Kidney epithelial cell (primary cell): ENCODE measurements around the gene PPP6R1. TPM values are rescaled to one million over a fixed set of nuclear protein-coding genes. Genes with fewer than 3 reads are reported as not detected.

Experiments
- DNase-seq: peaks from one replicate; pipeline ENCODE4 v3.0.0-alpha.2; 2010; ENCODE audit warnings: low read depth
- H3K27me3 ChIP-seq: 2 replicates; pipeline ENCODE4 v1.6.0; 2011; ENCODE audit warnings: low read length; ENCODE audit not compliant: control insufficient read depth, insufficient read depth
- H3K36me3 ChIP-seq: 2 replicates; pipeline ENCODE4 v1.5.1; 2011; ENCODE audit warnings: low read length; ENCODE audit not compliant: control insufficient read depth, insufficient read depth
- H3K4me3 ChIP-seq: 2 replicates; pipeline ENCODE4 v1.5.1; 2011; ENCODE audit warnings: low read depth, mild to moderate bottlenecking, control low read depth, low read length
- CTCF ChIP-seq: IDR thresholded peaks from 2 replicates; pipeline ENCODE4 v1.5.1; 2011; ENCODE audit warnings: mild to moderate bottlenecking, moderate library complexity, low read length, control low read depth, inconsistent platforms; ENCODE audit not compliant: insufficient read depth, poor library complexity, severe bottlenecking
- total RNA-seq: library from RNA; depleted of rRNA; stranded (reverse); fragments of >200 nt; gene quantifications from 2 replicates; pipeline ENCODE4 v1.2.3, GENCODE V29; 2015

The PPP6R1 gene
- total RNA-seq, 1 donor from 2014 or later, result 41.5 TPM

DNA sequence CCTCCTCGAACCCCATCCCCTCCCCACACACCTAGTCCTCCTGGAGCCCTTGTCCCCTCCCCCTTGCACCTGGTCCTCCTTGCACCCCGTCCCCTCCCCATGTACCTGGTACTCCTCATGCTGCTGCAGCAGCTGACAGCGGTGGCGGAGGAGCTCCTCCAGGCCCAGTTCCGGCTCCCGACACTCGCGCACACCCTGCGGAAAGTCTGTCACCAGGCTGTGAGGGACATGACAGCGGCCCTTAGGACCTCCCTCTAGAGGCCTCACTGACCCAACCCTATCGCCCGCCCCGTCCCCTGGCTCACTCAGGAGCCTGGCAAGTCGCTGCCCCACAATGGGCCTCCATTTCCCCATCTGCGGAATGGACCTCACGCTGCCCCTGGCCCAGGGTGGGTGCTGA is 6.4 kb upstream of the PPP6R1 start:
- H3K4me3 ChIP-seq, result no peak overlapping the region
- H3K27me3 ChIP-seq, result no peaks in the 10 kb centered on the region
- no peak for TF ChIP-seq CTCF

DNA sequence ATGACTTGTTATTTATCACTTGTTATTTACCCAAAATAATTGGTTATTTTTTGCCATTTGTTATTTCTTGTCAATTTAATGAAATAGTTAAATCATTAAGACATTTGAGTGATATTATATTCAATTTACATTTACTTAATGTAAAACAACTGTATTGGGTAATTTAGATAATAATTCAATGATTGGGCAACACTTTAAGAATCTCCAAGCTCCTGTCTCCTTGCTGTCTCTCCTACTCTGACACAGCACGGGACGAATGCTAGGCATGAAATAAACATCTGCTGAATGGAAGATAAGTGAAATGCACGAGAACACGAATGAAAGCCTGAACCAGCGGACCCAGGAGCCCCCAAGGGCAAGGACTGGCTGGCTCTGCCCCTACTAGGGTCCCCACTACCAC is 5.7 kb upstream of the PPP6R1 start:
- no peak for TF ChIP-seq CTCF
- Histone ChIP-seq H3K4me3 (no peak overlapping the region), H3K36me3 (no peaks in the 10 kb centered on the region), H3K27me3 (no peaks in the 10 kb centered on the region)
- no peak for DNase-seq

More for the DNA sequence above, 6.4 kb upstream of the PPP6R1 start:
- no peak for DNase-seq
- H3K36me3 ChIP-seq, result no peaks in the 10 kb centered on the region

DNA sequence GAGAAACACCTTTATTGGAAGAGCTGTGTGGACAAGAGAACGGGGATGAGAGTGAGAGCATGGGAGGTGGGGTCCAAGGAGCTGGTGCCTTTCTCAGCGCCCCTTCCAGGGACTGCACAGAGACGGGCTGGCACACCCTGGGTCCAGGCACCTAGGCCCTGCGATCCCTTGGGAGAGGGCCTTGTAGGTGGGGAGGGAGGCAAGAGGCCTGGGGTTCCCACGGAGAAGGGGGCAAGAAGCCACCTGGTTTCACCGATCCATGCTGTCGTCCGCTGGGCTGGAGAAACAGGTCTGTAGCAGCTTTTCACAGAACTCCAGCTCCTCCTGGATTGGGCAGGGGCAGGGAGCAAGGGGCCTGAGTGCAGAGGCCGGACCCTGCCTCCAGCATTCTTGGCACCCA is 3.5 kb upstream of the PPP6R1 start:
- no peak for TF ChIP-seq CTCF
- no peaks in the 10 kb centered on the region for H3K36me3 ChIP-seq
- no peak overlapping the region for H3K4me3 ChIP-seq
- DNase-seq, result no peak
- no peaks in the 10 kb centered on the region for H3K27me3 ChIP-seq

GRCh38 chr19:55261671-55262126 is 2.9 kb upstream of the PPP6R1 start:
- DNase-seq, result no peak
- TF ChIP-seq CTCF, result no peak
- no peaks in the 10 kb centered on the region for H3K27me3 ChIP-seq
- no peak overlapping the region for H3K4me3 ChIP-seq
- no peaks in the 10 kb centered on the region for H3K36me3 ChIP-seq

DNA sequence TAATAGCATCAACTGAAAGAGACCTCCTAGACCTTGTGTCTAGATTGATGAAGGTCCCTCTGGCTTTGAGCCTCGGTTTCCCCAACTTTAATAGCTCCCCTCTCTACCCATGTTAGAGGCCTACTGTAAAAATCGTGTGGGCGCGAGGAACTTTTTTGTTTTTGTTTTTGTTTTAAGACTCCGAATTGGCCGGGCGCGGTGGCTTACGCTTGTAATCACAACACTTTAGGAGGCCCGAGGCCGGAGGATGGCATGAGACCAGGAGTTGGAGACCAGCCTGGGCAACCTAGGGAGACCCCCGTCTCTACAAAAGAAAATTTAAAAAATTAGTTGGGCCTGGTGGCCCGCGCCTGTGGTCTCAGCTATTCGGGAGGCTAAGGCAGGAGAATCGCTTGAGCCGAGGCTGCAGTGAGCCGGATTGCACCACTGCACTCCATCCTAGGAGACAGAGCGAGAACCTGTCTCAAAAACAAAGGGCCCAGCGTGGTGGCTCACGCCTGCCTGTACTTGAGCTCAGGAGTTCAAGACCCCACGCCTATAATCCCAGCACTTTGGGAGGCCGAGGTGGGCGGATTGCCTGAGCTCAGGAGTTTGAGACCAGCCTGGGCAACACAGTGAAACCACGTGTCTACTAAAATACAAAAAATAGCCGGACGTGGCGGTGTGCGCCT is 858 bp upstream of the PPP6R1 start:
- TF ChIP-seq CTCF, result no peak
- H3K4me3 ChIP-seq, result peak overlapping the region; percentile 40
- no peak for DNase-seq
- no peaks in the 10 kb centered on the region for H3K36me3 ChIP-seq
- no peaks in the 10 kb centered on the region for H3K27me3 ChIP-seq

DNA sequence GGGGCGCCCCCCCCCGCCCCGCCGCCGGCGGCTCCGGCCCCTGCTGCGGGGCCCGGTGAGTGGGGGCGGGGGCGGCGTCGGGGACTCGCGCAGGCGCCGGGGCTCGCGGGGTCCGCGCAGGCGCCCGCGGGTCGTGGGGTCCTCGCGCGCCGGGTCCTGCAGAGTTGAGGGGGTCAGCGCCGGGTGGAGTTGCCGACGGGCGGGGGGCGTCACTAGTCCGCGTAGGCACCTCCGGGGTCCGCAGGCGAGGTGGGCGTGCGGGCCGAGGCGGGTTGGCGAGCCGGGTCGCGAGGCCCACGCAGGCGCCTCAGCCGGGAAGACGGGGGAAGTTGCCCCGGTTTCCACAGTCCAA is 365 bp downstream of the PPP6R1 start:
- Histone ChIP-seq H3K27me3 (no peaks in the 10 kb centered on the region), H3K4me3 (peak overlapping the region; percentile 90), H3K36me3 (no peaks in the 10 kb centered on the region)
- TF ChIP-seq CTCF, result no peak
- DNase-seq, result no peak
